H4 (cell line): ENCODE results near the gene CREBZF. TPM values are rescaled to one million over a fixed set of nuclear protein-coding genes. Genes with fewer than 3 reads are reported as not detected.

Experiments
- DNase-seq: peaks from one replicate; pipeline ENCODE4 v3.0.0-alpha.2; 2015; ENCODE audit warnings: low spot score
- total RNA-seq: library from RNA; depleted of rRNA; stranded (reverse); fragments of >200 nt; shearing (Covaris generic); gene quantifications from 2 replicates; pipeline ENCODE4 v1.2.3, GENCODE V29; 2014; rRNA removed

The CREBZF gene
- total RNA-seq, result 18.5 and 20.4 TPM in 2 replicates

DNA sequence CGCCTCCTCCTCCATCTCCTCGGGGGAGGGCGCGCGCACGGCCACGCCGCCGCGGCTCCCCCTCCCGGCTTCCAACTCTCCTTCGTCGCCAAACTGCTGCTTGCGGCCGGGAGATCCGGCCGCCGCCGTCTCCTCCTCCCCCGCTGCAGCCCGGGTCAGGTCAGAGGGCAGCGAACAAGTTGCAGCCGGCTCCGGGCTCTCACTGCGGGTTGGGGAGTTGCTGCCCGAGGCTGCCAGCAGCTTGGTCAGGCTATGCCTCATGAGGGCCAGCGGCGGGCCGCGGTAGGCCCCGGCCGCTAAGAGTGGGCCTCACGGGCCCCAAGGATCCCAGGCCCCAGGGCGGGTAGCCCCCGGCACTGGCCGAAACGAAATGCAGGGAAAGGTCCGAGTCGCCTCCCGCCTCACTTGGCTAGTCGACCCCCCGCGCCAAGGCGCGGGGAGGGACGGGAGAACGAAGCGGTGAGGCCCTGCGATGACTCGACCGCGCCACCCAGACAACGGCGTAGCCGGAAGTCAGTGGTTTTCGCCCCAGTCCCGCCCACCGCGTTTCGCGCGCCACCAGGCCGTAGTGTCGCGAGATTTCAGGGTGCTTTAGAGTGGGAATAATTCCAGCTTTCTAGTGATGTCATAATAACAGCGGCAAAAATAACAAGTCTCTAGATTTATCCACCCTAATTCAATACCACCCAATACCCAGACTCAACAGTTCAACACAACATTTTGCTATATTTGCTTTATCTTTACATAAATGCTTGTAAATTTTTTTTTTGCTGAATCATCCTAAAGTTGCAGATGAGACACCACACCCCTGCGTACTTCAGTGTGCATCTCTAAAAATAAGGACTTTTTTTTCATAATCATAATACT, at the start of gene CREBZF:
CREBZF (minus strand) TSS at position 515 of the 867 bp plus-strand sequence; CDS start at position 261, 254 bp downstream.
- peak; percentile 93 for DNase-seq

- no peak for DNase-seq
Measured at GRCh38 chr11:85712953-85713352, 48.0 kb upstream of the CREBZF start.

GRCh38 chr11:85710917-85711316, 46.0 kb upstream of the CREBZF start:
- no peak for DNase-seq

DNA sequence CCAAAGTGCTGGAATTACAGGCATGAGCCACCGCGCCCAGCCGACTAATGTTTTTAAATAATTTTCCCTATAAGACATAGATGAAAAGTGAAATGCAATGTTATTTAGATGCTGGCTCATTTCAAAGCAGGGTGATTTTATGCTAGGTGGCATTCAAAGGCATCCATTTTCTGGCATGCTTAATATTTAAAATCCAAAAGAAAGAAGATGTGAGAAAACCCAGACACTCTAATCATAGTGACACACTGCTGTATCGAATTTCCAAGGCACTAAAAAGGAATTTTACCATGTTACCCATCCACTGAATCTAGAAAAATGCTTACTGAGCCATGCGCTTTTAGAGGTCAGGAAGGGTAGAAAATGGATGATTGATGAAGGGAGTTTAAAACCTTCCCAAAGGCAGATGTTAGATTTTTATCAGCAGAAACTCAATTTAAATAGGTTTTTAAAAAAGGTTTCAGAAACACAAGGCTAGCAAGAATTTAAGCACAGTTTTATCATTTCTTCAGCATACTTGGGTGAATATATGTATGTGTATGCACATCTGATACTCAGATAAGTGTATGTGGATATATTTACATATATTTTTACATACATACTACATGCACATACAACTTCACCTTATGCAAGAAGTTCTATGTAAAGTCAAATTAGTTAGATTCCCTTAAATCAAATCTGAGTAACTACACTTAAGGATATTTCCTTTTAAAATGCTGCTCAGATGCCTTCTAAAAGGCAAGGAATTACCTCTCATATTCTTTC, 45.2 kb upstream of the CREBZF start:
- no peak for DNase-seq

- DNase-seq, result no peak
Measured at GRCh38 chr11:85705800-85706199, 40.9 kb upstream of the CREBZF start.

GRCh38 chr11:85704967-85705366, 40.0 kb upstream of the CREBZF start:
- DNase-seq, result no peak

- no peak for DNase-seq
Measured at GRCh38 chr11:85699957-85700741, 35.2 kb upstream of the CREBZF start.

GRCh38 chr11:85698195-85698594, 33.3 kb upstream of the CREBZF start:
- no peak for DNase-seq

GRCh38 chr11:85697747-85698146, 32.8 kb upstream of the CREBZF start:
- no peak for DNase-seq

DNA sequence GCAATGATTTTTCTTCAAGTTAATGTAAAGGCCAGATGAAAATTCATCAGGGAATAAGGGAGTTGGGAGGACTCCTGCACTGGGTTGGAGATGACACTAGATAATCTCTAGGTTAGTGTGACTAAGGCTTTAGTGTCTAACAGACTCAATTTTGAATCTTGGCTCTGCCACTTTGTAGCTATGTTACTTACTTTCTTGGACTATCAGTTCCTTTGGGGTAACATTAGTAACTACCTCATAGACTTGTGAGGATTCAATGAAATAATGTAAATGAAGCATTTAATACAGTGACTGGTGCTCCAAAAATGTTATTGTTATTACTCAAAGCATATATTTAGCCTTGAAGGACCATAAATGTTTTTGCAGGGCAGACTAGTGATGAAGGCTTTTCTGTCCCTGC, 30.6 kb upstream of the CREBZF start:
- DNase-seq, result no peak

DNA sequence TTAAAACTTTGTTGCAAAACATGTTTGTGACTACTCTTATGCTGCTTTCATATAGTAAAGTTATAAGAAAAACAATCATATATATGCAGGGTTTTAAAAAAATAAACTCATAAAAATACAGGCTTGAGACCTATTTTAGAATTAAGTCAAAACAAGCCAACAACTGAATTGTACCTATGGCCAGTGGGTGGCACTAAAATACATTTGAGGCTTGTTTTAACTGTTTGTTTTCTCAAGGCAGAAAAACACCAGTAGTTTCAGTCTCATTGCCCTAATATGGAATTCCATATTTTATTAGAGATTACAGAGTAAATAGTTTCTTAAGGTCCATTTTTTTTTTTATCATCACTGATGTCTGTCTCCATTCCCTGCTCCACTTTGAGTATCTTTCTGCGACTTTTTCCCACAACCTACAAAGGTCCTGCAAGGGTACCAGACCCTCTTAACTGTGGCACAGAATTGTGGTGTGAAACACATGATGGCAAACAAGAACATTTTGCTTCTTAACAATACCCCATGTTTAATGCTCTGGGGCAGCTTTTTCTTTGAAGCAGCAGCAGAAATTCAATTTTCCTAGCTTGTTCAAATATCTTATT, 29.6 kb upstream of the CREBZF start:
- peak; percentile 42 for DNase-seq

DNA sequence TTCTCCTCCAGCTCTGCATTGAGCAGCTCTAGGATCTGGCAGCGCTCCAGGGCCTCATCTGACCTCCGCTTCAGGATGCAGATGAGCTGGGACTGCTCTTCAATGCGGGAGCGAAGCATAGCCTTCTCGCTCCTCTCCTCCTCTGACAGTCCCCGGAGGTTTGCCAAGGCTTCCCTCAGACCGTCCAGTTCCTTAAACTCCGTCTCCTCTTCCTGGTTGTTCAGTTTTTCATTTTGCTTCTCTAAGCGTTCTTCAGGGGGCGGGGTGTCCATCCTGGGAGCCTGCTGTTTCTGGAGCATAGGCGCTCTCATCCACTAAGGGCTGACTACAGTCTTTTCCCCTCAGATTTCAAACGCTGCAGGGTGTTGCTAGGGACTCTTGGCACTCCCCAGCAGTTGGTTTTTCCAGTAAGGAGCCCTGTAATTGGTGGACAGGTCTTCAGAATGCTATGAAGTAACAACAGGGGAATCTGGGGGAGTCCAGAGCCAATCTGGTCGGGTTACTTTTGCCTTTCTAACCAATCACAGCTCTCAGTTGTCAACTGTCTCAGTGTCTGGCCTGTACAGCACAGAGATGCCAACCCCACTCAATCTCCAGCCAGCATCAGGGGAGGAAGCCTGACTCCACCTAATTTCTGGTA, 21.0 kb upstream of the CREBZF start, which contains the start of gene CCDC89:
CCDC89 (minus strand) TSS at position 376 of the 640 bp plus-strand sequence; CDS start at position 311, 65 bp downstream.
- no peak for DNase-seq

GRCh38 chr11:85685125-85685819, 20.3 kb upstream of the CREBZF start:
- DNase-seq, result no peak

- no peak for DNase-seq
Measured at GRCh38 chr11:85682330-85683305, 17.7 kb upstream of the CREBZF start.

- no peak for DNase-seq
Measured at GRCh38 chr11:85680897-85681296, 16.0 kb upstream of the CREBZF start.

DNA sequence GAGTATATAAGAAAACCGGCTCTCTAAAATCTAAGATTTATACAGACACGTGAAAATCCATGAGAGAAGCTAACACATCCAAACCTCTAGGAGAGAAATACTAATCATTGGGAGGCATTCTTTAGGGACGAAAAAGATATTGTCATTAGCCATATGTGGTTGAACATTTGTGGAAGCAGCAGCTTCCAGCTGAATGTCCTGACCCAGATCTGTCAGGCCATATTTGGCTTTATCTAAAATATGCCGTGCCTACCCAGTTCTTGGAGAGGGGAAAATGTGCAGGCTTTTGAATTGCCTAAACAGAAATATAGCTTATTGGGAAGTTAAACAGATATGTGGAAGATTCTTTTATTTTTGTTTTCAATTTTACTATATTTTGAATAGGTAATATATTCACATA, 14.6 kb upstream of the CREBZF start:
- DNase-seq, result no peak

DNA sequence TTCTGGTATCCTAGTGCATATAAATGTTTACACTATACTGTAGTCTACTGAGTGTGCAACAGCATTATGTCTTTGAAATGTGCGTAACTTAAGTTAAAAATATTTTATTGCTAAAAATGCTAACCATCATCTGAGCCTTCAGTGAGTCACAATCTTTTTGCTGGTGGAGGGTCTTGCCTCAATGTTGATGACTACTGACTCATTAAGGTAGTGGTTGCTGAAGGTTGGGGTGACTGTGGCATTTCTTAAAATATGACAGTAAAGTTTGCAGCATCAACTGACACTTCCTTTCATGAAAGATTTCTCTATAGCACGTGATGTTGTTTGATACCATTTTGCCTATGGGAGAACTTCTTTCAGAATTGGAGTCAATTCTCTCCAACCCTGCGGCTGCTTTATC, 8.5 kb upstream of the CREBZF start:
- DNase-seq, result no peak

DNA sequence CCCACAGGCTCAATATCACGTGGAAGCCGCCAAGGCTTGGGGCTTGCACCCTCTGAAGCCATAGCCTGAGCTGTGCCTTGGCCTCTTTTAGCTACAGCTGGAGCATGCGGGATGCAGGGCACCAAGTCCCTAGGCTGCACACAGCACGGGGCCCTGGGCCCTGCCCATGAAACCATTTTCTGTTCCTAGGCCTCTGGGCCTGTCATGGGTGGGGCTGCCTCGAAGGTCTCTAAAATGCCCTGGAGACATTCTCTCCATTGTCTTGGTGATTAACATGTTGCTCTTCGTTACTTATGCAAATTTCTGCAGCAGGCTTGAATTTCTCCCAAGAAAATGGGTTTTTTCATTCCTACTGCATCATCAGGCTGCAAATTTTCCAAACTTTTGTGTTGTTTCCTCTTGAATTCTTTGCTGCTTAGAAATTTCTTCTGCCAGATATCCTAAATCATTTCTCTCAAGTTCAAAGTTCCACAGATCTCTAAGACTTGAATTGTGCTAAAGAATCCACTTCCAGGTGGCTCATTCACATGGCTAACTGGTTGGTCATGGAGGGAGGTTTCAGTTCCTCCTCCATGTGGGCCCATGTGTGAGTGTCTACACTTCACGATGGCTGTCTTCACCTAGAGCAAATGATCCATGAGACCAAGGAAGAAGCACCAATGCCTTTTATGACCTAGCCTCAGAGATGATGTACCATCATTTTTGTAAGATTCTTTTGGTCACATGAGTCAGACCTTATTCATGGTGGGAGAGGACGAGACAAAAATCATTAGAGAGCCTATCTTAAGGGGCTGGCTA, 7.4 kb upstream of the CREBZF start:
- DNase-seq, result no peak
